K562 (cell line): ENCODE measurements around the gene ALDH7A1. TPM values are rescaled to one million over a fixed set of nuclear protein-coding genes. Genes with fewer than 3 reads are reported as not detected.

Experiments used
- ATAC-seq: fragments of 200-7000 bp; cut with Tn5 transposase; 3 replicates; pipeline ENCODE4 v1.9.1; 2020; ENCODE audit warnings: moderate library complexity
- BruUV-seq: library from RNA; stranded (reverse); fragments of 400-500 nt; replicated peaks from 2 replicates; lab custom pipeline; 2021; lab: Mats Ljungman, UMichigan
- CTCF ChIA-PET: fragments of 300-600 bp; formaldehyde crosslinking; extraction: SDS; loops from one replicate; lab custom pipeline; 2021; ENCODE audit warnings: low intra/inter-chr PET ratio; lab: Yijun Ruan, JAX
- POLR2A ChIA-PET: fragments of 300-600, 350-650 bp; sonication (Branson Sonifier 250); formaldehyde crosslinking; extraction: SDS; loops from one replicate; lab custom pipeline; 2021; ENCODE audit warnings: antibody characterized with exemption, inconsistent platforms; lab: Yijun Ruan, JAX
- DNase-seq, 4 experiments: peaks; one replicate each; pipeline versions ENCODE4 v3.0.0 to v3.0.0-alpha.2; 2011 to 2018; ENCODE audit warnings: low spot score in 3 of 4, mixed read lengths in 3 of 4; ENCODE audit errors: extremely low read depth in 1 of 4
- FAIRE-seq: peaks from 2 replicates; lab custom pipeline; 2011; peaks lifted over from hg19 to GRCh38; lab: Jason Lieb, UNC
- H2AFZ ChIP-seq: 2 replicates; pipeline ENCODE4 v1.6.0; 2011; ENCODE audit warnings: low read depth, low read length, control low read depth, inconsistent platforms
- H3K27ac ChIP-seq: fragments of 200-600 bp; 3 replicates; pipeline ENCODE4 v1.8.0; 2011; ENCODE audit warnings: low read depth, mild to moderate bottlenecking, control low read depth, inconsistent platforms, low read length, moderate library complexity, mixed read lengths; ENCODE audit errors: extremely low read depth
- H3K27me3 ChIP-seq, 2 experiments: fragments of 300-600 bp in 1 of 2; 2 replicates in 1 of 2; 3 replicates in 1 of 2; pipeline versions ENCODE4 v1.6.0 to v1.8.0; 2011; ENCODE audit warnings: inconsistent platforms in 2 of 2, low read length in 2 of 2, mild to moderate bottlenecking in 1 of 2, mixed read lengths in 1 of 2, moderate library complexity in 1 of 2; ENCODE audit not compliant: control insufficient read depth in 2 of 2, insufficient read depth in 2 of 2
- H3K36me3 ChIP-seq: fragments of 300-600 bp; 3 replicates; pipeline ENCODE4 v1.8.0; 2011; ENCODE audit warnings: mild to moderate bottlenecking, low read length, inconsistent platforms; ENCODE audit not compliant: control insufficient read depth, insufficient read depth
- H3K4me1 ChIP-seq, 2 experiments: fragments of 200-600 bp in 1 of 2; replicated peaks in 1 of 2; 2 replicates in 1 of 2; 3 replicates in 1 of 2; pipeline versions ENCODE4 v1.5.1 to v1.8.0; 2011; ENCODE audit warnings: inconsistent platforms in 2 of 2, low read length in 2 of 2, mild to moderate bottlenecking in 1 of 2, mixed read lengths in 1 of 2, moderate library complexity in 1 of 2; ENCODE audit not compliant: control insufficient read depth in 2 of 2, insufficient read depth in 2 of 2
- H3K4me2 ChIP-seq: 2 replicates; pipeline ENCODE4 v1.6.1; 2011; ENCODE audit warnings: low read length, control low read depth, inconsistent platforms, mixed read lengths; ENCODE audit not compliant: insufficient read depth
- H3K4me3 ChIP-seq: fragments of 200-600 bp; sonication (generic), shearing (Covaris generic); 2 replicates; pipeline ENCODE4 v1.5.1; 2016; ENCODE audit warnings: control low read depth, inconsistent platforms
- H3K79me2 ChIP-seq: fragments of 200-600 bp; 3 replicates; pipeline ENCODE4 v1.8.0; 2011; ENCODE audit warnings: low read length, inconsistent platforms; ENCODE audit not compliant: control insufficient read depth, insufficient read depth
- H3K9ac ChIP-seq, 2 experiments: 2 replicates each; pipeline versions ENCODE4 v1.6.0 to v1.6.1; 2011; ENCODE audit warnings: low read depth in 2 of 2, low read length in 2 of 2, control low read depth in 1 of 2, inconsistent platforms in 1 of 2, mild to moderate bottlenecking in 1 of 2, mixed read lengths in 1 of 2; ENCODE audit not compliant: insufficient read depth in 1 of 2
- H3K9me1 ChIP-seq: one replicate; pipeline ENCODE4 v1.6.0; 2011; ENCODE audit warnings: inconsistent platforms, mild to moderate bottlenecking, low read length, moderate library complexity; ENCODE audit not compliant: control insufficient read depth, insufficient read depth
- H3K9me3 ChIP-seq: replicated peaks from 2 replicates; pipeline ENCODE4 v1.5.1; 2011; ENCODE audit warnings: low read depth, low read length, inconsistent platforms; ENCODE audit not compliant: control insufficient read depth, insufficient read depth
- H4K20me1 ChIP-seq: replicated peaks from 2 replicates; pipeline ENCODE4 v1.6.1; 2011; ENCODE audit warnings: low read length, inconsistent platforms, mixed read lengths; ENCODE audit not compliant: control insufficient read depth, insufficient read depth
- CCNT2 ChIP-seq: IDR thresholded peaks from 2 replicates; pipeline ENCODE4 v1.6.1; 2011; ENCODE audit warnings: borderline replicate concordance, low read depth, mild to moderate bottlenecking, moderate library complexity, mixed read lengths, low read length; ENCODE audit not compliant: insufficient read length; ENCODE audit errors: extremely low read depth
- EP300 ChIP-seq: IDR thresholded peaks from 2 replicates; pipeline ENCODE4 v1.6.1; 2012; ENCODE audit warnings: low read length, improper control_type of control experiment
- KDM1A ChIP-seq, 2 experiments: fragments of 450-650 bp; IDR thresholded peaks; 2 replicates each; pipeline ENCODE4 v1.6.1; 2016; ENCODE audit warnings: mild to moderate bottlenecking in 2 of 2
- NR2C1 ChIP-seq, 2 experiments: fragments of 450-650 bp; IDR thresholded peaks; 2 replicates each; pipeline ENCODE4 v1.6.1; 2017; ENCODE audit warnings: mild to moderate bottlenecking in 2 of 2, antibody characterized with exemption in 1 of 2, inconsistent platforms in 1 of 2, missing compliant biosample characterization in 1 of 2, missing genetic modification characterization in 1 of 2
- RCOR1 ChIP-seq, 2 experiments: IDR thresholded peaks; 2 replicates each; pipeline ENCODE4 v1.6.1; 2012; ENCODE audit warnings: low read depth in 2 of 2, low read length in 2 of 2, borderline replicate concordance in 1 of 2, improper control_type of control experiment in 1 of 2
- SMARCC2 ChIP-seq: fragments of 450-650 bp; IDR thresholded peaks from 2 replicates; pipeline ENCODE4 v1.6.1; 2017; ENCODE audit warnings: antibody characterized with exemption, moderate library complexity, mild to moderate bottlenecking, low read depth
- SOX6 ChIP-seq: fragments of 450-650 bp; IDR thresholded peaks from 2 replicates; pipeline ENCODE4 v1.6.1; 2014; ENCODE audit warnings: mild to moderate bottlenecking
- SREBF1 ChIP-seq: fragments of 150-350 bp; IDR thresholded peaks from 2 replicates; pipeline ENCODE4 v1.6.1; 2014; ENCODE audit warnings: antibody characterized with exemption, low read depth, low read length, borderline replicate concordance
- ZNF583 ChIP-seq: fragments of 250-450 bp; sonication (Bioruptor Pico); IDR thresholded peaks from 2 replicates; pipeline ENCODE4 v1.4.0; 2020
- in situ Hi-C: fragments of 300-500 bp; cut with MboI; formaldehyde crosslinking; loops from 4 replicates; pipeline ENCODE4 v1.15.0; 2018; ENCODE audit warnings: inconsistent platforms, mixed read lengths
- intact Hi-C: fragments of 100-400 bp; cut with micrococcal nuclease; formaldehyde crosslinking; loops from 2 replicates; pipeline ENCODE4 v1.14.2; 2022
- polyA plus RNA-seq, 8 experiments: library from polyadenylated mRNA; depleted of rRNA in 4 of 8; stranded (reverse) in 5 of 8; unstranded in 3 of 8; fragments of >200 nt; fragmentation: Nextera tagmentation in 2 of 8; fragmentation: Illumina TruSeq in 1 of 8; extraction: Ambion mirVana in 2 of 8; extraction: Trizol in 1 of 8; gene quantifications; 2 replicates each; pipeline versions ENCODE4 v1.2.1 to v1.2.3, GENCODE V29; 2011 to 2014; ENCODE audit warnings: inconsistent platforms in 1 of 8, missing spikeins in 1 of 8
- total RNA-seq, 7 experiments: library from RNA; depleted of rRNA in 6 of 7; stranded (reverse); fragments of >200 nt in 6 of 7; fragmentation: Illumina TruSeq in 2 of 7; extraction: Trizol in 2 of 7; gene quantifications; 2 replicates each; pipeline versions ENCODE4 v1.2.1 to v1.2.3, GENCODE V29; 2011 to 2021; ENCODE audit warnings: low replicate concordance in 1 of 7

The ALDH7A1 gene
- total and polyA plus RNA-seq, 9 of the 15 experiments (the other 6 are each of a cell fraction or from before 2014, with no cell fraction given): 0.04 to 0.49 TPM; not detected in 7

GRCh38 chr5:126515337-126515736 lies 79.7 kb downstream of the ALDH7A1 start:
- POLR2A ChIA-PET: interaction anchor here (1.0 kb wide), 1 partner anchor 9 kb away, joined by 3 read pairs; no protein-coding TSS in a partner anchor
- BruUV-seq: no TSS peak
- peak overlapping the region; percentile 98; the same call in 2 of the 3 replicates for H3K27ac ChIP-seq

More at GRCh38 chr5:126515337-126515736, 79.7 kb downstream of the ALDH7A1 start:
- ATAC-seq (no peak), FAIRE-seq (no peak), DNase-seq (no peak)
- no peaks in the 10 kb centered on the region for H3K36me3 ChIP-seq
- in situ Hi-C loops: no loop called here
- H3K79me2 ChIP-seq: no peaks in the 10 kb centered on the region
- no peaks in the 10 kb centered on the region for H3K27me3 ChIP-seq
- peaks cover 13 to 51% of the 10 kb centered on the region in 2 experiments for H3K4me1 ChIP-seq
- intact Hi-C loops: loop anchor here (2.0 to 10.0 kb wide), 3 partner anchors 15 to 1861 kb away; no protein-coding TSS in a partner anchor
- TF ChIP-seq ZNF583 (CRISPR knock-in tag) (no peak), SOX6 (peak; percentile 55), CCNT2 (peak; percentile 13), NR2C1 (IDR thresholded peaks at IDR 0.05) (no peak), NR2C1 (tag; IDR thresholded peaks at IDR 0.05) (no peak), KDM1A (IDR thresholded peaks at IDR 0.05) (peak in 1 of 2 experiments; percentile 5; a peak in 1 of 4 replicates), SREBF1 (no peak), RCOR1 (IDR thresholded peaks at IDR 0.05; ENCODE audit: borderline replicate concordance in 1 of 2, low read depth in 2 of 2, low read length in 2 of 2) (peak in 1 of 2 experiments; percentile 84; a peak in 1 of 4 replicates), SMARCC2 (no peak), EP300 (peak; percentile 47; the same call in 1 of the 2 replicates)
- CTCF ChIA-PET: no interaction called here
- peak overlapping the region in 1 of 2 experiments; percentile 83; a peak in 1 of 4 replicates for H3K9ac ChIP-seq
- peak overlapping the region; percentile 79; the same call in 1 of the 2 replicates for H3K4me2 ChIP-seq
- H3K9me1 ChIP-seq: no peaks in the 10 kb centered on the region
- no peak overlapping the region for H2AFZ ChIP-seq
- no peaks in the 10 kb centered on the region; the same call in 1 of the 2 replicates for H4K20me1 ChIP-seq
- H3K9me3 ChIP-seq: no peaks in the 10 kb centered on the region
- H3K4me3 ChIP-seq: 0 out of 2 replicates have a peak overlapping the region, but pooled peaks have one; percentile 2
